K562 (cell line): ENCODE measurements around the gene SLC4A2. TPM values are rescaled to one million over a fixed set of nuclear protein-coding genes. Genes with fewer than 3 reads are reported as not detected.

ENCODE experiments used
- ATF2 ChIP-seq: sonication (generic); formaldehyde crosslinking; IDR thresholded peaks from 2 replicates; pipeline ENCODE4 v1.8.1; 2022; ENCODE audit warnings: missing genetic modification reagents
- CBX8 ChIP-seq: fragments of 200-600 bp; sonication (generic); IDR thresholded peaks from 2 replicates; pipeline ENCODE4 v1.6.1; 2012; ENCODE audit warnings: borderline replicate concordance, mixed run types, low read depth, mild to moderate bottlenecking, moderate library complexity, mixed read lengths, low read length, control low read depth, inconsistent platforms; ENCODE audit not compliant: poor library complexity, severe bottlenecking; ENCODE audit errors: extremely low read depth
- E2F6 ChIP-seq, 2 experiments: IDR thresholded peaks; 2 replicates each; pipeline ENCODE4 v1.6.1; 2011; ENCODE audit warnings: borderline replicate concordance in 1 of 2, control low read depth in 1 of 2, low read depth in 1 of 2, low read length in 1 of 2, mild to moderate bottlenecking in 1 of 2, mixed read lengths in 1 of 2, moderate library complexity in 1 of 2; ENCODE audit not compliant: insufficient read depth in 1 of 2, insufficient read length in 1 of 2, poor library complexity in 1 of 2, severe bottlenecking in 1 of 2; ENCODE audit errors: extremely low read depth in 1 of 2
- IRF1 ChIP-seq: sonication (generic); formaldehyde crosslinking; IDR thresholded peaks from 2 replicates; pipeline ENCODE4 v1.8.0; 2022; ENCODE audit warnings: missing genetic modification reagents, mild to moderate bottlenecking, borderline replicate concordance
- TAF9B ChIP-seq: fragments of 450-650 bp; IDR thresholded peaks from 2 replicates; pipeline ENCODE4 v1.6.1; 2018; ENCODE audit warnings: mild to moderate bottlenecking; ENCODE audit not compliant: partially characterized antibody
- ZBTB40 ChIP-seq, 2 experiments: fragments of 450-650 bp in 1 of 2; sonication (generic) in 1 of 2; formaldehyde crosslinking in 1 of 2; IDR thresholded peaks; 2 replicates each; pipeline versions ENCODE4 v1.7.1 to v1.9.0; 2016 to 2022; ENCODE audit warnings: inconsistent platforms in 1 of 2, mild to moderate bottlenecking in 1 of 2, missing genetic modification reagents in 1 of 2
- ZNF282 ChIP-seq: sonication (generic); formaldehyde crosslinking; IDR thresholded peaks from 2 replicates; pipeline ENCODE4 v1.8.1; 2023; ENCODE audit warnings: missing genetic modification reagents
- polyA plus RNA-seq, 8 experiments: library from polyadenylated mRNA; depleted of rRNA in 4 of 8; stranded (reverse) in 5 of 8; unstranded in 3 of 8; fragments of >200 nt; fragmentation: Nextera tagmentation in 2 of 8; fragmentation: Illumina TruSeq in 1 of 8; extraction: Ambion mirVana in 2 of 8; extraction: Trizol in 1 of 8; gene quantifications; 2 replicates each; pipeline versions ENCODE4 v1.2.1 to v1.2.3, GENCODE V29; 2011 to 2014; ENCODE audit warnings: inconsistent platforms in 1 of 8, missing spikeins in 1 of 8
- total RNA-seq, 7 experiments: library from RNA; depleted of rRNA in 6 of 7; stranded (reverse); fragments of >200 nt in 6 of 7; fragmentation: Illumina TruSeq in 2 of 7; extraction: Trizol in 2 of 7; gene quantifications; 2 replicates each; pipeline versions ENCODE4 v1.2.1 to v1.2.3, GENCODE V29; 2011 to 2021; ENCODE audit warnings: low replicate concordance in 1 of 7

Gene SLC4A2
- total and polyA plus RNA-seq, 9 of the 15 experiments (the other 6 are each of a cell fraction or from before 2014, with no cell fraction given): 11.4 to 375 (median 130) TPM

DNA sequence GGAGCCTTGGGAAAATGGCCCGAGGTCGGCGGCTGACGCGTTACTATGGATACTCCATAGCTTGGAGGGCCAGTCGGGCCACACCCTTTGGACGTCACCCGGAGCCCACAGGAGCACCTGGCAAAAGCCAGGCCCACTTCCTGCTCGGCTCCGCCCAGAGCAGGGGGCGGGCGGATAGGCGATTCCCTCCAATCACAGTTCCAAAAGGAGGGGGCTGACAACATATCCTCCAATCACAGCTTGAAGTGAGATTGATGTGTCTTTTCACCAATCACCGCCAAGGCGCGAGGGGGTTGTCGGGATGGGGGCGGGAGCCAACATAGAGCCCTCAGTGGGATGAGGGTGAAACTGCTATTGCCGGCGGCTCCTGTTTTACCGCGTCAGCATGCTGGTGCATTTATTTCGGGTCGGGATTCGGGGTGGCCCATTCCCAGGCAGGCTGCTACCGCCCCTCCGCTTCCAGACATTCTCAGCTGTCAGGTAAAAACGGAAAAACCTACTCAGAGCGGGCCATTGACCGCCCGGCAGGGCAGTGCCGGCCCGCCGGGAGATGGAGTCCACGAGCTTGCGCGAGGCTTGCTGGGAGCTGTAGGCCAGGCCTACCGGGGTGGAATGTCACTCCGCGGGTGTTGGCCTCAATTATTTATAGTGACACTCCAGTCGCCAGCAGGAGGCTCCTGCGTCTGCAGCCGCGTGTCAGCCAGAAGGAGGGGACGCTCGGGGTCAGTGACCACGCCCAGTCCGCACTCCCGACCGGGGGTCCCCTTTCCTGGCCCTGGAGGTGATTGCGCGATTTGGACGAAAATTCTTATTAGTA, 31.1 kb upstream of the SLC4A2 start, which contains the start of gene ABCB8 (continued):
- TF ChIP-seq ZBTB40 (IDR thresholded peaks at IDR 0.05) (peak; percentile 62), ZBTB40 (CRISPR knock-in tag; IDR thresholded peaks at IDR 0.05) (no peak), ATF2 (CRISPR knock-in tag) (no peak), E2F6 (IDR thresholded peaks at IDR 0.05; ENCODE audit: borderline replicate concordance in 1 of 2, extremely low read depth in 1 of 2, insufficient read depth in 1 of 2, insufficient read length in 1 of 2, low read depth in 1 of 2, low read length in 1 of 2, poor library complexity in 1 of 2, severe bottlenecking in 1 of 2) (peak; percentile 63 to 89), TAF9B (no peak), CBX8 (no peak), ZNF282 (no peak), IRF1 (CRISPR knock-in tag) (no peak)
